GM19397 (cell line): ENCODE measurements around the gene NHP2.
A peak's percentile ranks its signal among the peaks of the same experiment; 100 is the strongest.

Experiments
- ATAC-seq: cut with Tn5 transposase; IDR thresholded peaks from one replicate; pipeline ENCODE4 v1.9.1; 2021; ENCODE audit warnings: mild to moderate bottlenecking, moderate library complexity; ENCODE audit not compliant: unreplicated experiment

Gene NHP2

GRCh38 chr5:178176791-178177190, 23.1 kb upstream of the NHP2 start:
- no peak for ATAC-seq

- ATAC-seq: no peak
Observed at GRCh38 chr5:178174456-178174855, 20.8 kb upstream of the NHP2 start.

GRCh38 chr5:178170455-178170854, 16.8 kb upstream of the NHP2 start:
- no peak for ATAC-seq

- ATAC-seq: no peak
Observed at GRCh38 chr5:178165581-178165980, 11.9 kb upstream of the NHP2 start.

- ATAC-seq: peak; percentile 86
Observed at GRCh38 chr5:178163772-178164735, 10.4 kb upstream of the NHP2 start.

- no peak for ATAC-seq
Observed at GRCh38 chr5:178162481-178162880, 8.8 kb upstream of the NHP2 start.

- ATAC-seq: no peak
Observed at GRCh38 chr5:178160176-178160575, 6.5 kb upstream of the NHP2 start.

- no peak for ATAC-seq
Observed at GRCh38 chr5:178155065-178155464, 1.4 kb upstream of the NHP2 start.

GRCh38 chr5:178152491-178153444, 917 bp downstream of the NHP2 start:
- ATAC-seq: no peak

GRCh38 chr5:178150977-178151734, 2.5 kb downstream of the NHP2 start:
- no peak for ATAC-seq

- no peak for ATAC-seq
Observed at GRCh38 chr5:178149199-178149932, 4.3 kb downstream of the NHP2 start.

GRCh38 chr5:178147406-178147805, 6.3 kb downstream of the NHP2 start:
- ATAC-seq: no peak

- ATAC-seq: no peak
Observed at GRCh38 chr5:178145965-178146820, 7.5 kb downstream of the NHP2 start.

- ATAC-seq: no peak
Observed at GRCh38 chr5:178143901-178144300, 9.8 kb downstream of the NHP2 start.

- ATAC-seq: no peak
Observed at GRCh38 chr5:178143246-178143645, 10.4 kb downstream of the NHP2 start.

GRCh38 chr5:178142642-178143041, 11.0 kb downstream of the NHP2 start:
- ATAC-seq: no peak

GRCh38 chr5:178141550-178141949, 12.1 kb downstream of the NHP2 start:
- ATAC-seq: no peak

- ATAC-seq: no peak
Observed at GRCh38 chr5:178137991-178138390, 15.7 kb downstream of the NHP2 start.

- ATAC-seq: no peak
Observed at GRCh38 chr5:178136990-178137389, 16.7 kb downstream of the NHP2 start.
